Naive thymus-derived CD4-positive, alpha-beta T cell (primary cell): Measurements from ENCODE around the gene NHS. TPM values are rescaled to one million over a fixed set of nuclear protein-coding genes. Genes with fewer than 3 reads are reported as not detected.

Source experiments
- ATAC-seq: fragments of 150-1000 bp; cut with Tn5 transposase; 2 replicates; pipeline ENCODE4 v1.10.0; 2021; ENCODE audit warnings: mild to moderate bottlenecking, moderate library complexity
- CTCF ChIA-PET: fragments of 350-600 bp; sonication (Branson Sonifier 250); formaldehyde crosslinking; loops from one replicate; lab custom pipeline; 2021; ENCODE audit warnings: antibody characterized with exemption; lab: Charles Lee
- POLR2A ChIA-PET: fragments of 350-600 bp; sonication (Branson Sonifier 250); formaldehyde crosslinking; loops from one replicate; lab custom pipeline; 2021; ENCODE audit warnings: antibody characterized with exemption, inconsistent platforms; lab: Charles Lee
- DNase-seq, 9 donors: peaks; one replicate each; pipeline versions ENCODE4 v3.0.0 to v3.0.0-alpha.2; 2020 to 2022; ENCODE audit warnings: mixed read lengths in 1 of 9
- H3K27ac ChIP-seq: one replicate; pipeline ENCODE4 v1.7.0; 2013; ENCODE audit warnings: mild to moderate bottlenecking, low read depth, low read length, moderate library complexity
- H3K27me3 ChIP-seq, 2 donors: one replicate each; pipeline ENCODE4 v1.7.0; 2013; ENCODE audit warnings: low read length in 2 of 2, mild to moderate bottlenecking in 2 of 2, moderate library complexity in 2 of 2; ENCODE audit not compliant: control insufficient read depth in 2 of 2, insufficient read depth in 2 of 2
- H3K36me3 ChIP-seq, 3 experiments: 1 replicate in 2 of 3; 2 replicates in 1 of 3; pipeline ENCODE4 v1.7.0; 2013; ENCODE audit warnings: low read length in 3 of 3, mild to moderate bottlenecking in 3 of 3, moderate library complexity in 1 of 3; ENCODE audit not compliant: insufficient read depth in 3 of 3, control insufficient read depth in 2 of 3
- H3K4me1 ChIP-seq, 2 donors: one replicate each; pipeline ENCODE4 v1.7.0; 2013; ENCODE audit warnings: low read length in 2 of 2, mild to moderate bottlenecking in 2 of 2, moderate library complexity in 1 of 2; ENCODE audit not compliant: control insufficient read depth in 2 of 2, insufficient read depth in 2 of 2
- H3K4me3 ChIP-seq: 2 replicates; pipeline ENCODE4 v1.7.0; 2013; ENCODE audit warnings: mild to moderate bottlenecking, low read length
- H3K9me3 ChIP-seq, 3 experiments: 1 replicate in 2 of 3; 2 replicates in 1 of 3; pipeline ENCODE4 v1.7.0; 2013; ENCODE audit warnings: low read length in 3 of 3; ENCODE audit not compliant: control insufficient read depth in 2 of 3
- H3K27ac Mint-ChIP-seq, 9 donors: one replicate each; pipeline ENCODE4 v1.8.0; 2020 to 2022; ENCODE audit warnings: mixed read lengths in 9 of 9, mild to moderate bottlenecking in 8 of 9, moderate library complexity in 5 of 9, inconsistent platforms in 2 of 9
- H3K27me3 Mint-ChIP-seq, 5 donors: one replicate each; pipeline ENCODE4 v1.8.0; 2021 to 2022; ENCODE audit warnings: mixed read lengths in 5 of 5, mild to moderate bottlenecking in 1 of 5
- H3K36me3 Mint-ChIP-seq, 5 donors: one replicate each; pipeline ENCODE4 v1.8.0; 2020 to 2022; ENCODE audit warnings: mixed read lengths in 5 of 5, mild to moderate bottlenecking in 3 of 5, inconsistent platforms in 1 of 5
- H3K4me1 Mint-ChIP-seq, 7 donors: one replicate each; pipeline ENCODE4 v1.8.0; 2020 to 2022; ENCODE audit warnings: mixed read lengths in 7 of 7, mild to moderate bottlenecking in 3 of 7, inconsistent platforms in 1 of 7
- H3K4me3 Mint-ChIP-seq, 10 donors: one replicate each; pipeline ENCODE4 v1.8.0; 2020 to 2022; ENCODE audit warnings: mild to moderate bottlenecking in 10 of 10, mixed read lengths in 10 of 10, moderate library complexity in 6 of 10, inconsistent platforms in 2 of 10
- H3K9me3 Mint-ChIP-seq, 11 donors: one replicate each; pipeline ENCODE4 v1.8.0; 2020 to 2022; ENCODE audit warnings: mixed read lengths in 11 of 11, mild to moderate bottlenecking in 4 of 11, inconsistent platforms in 1 of 11, moderate library complexity in 1 of 11
- intact Hi-C, 2 donors: fragments of 100-400 bp; cut with micrococcal nuclease; formaldehyde crosslinking; loops; one replicate each; pipeline ENCODE4 v1.15.1; 2023
- polyA plus RNA-seq, 2 donors: library from polyadenylated mRNA; unstranded; fragments of 300-500 nt; fragmentation: Illumina TruSeq; gene quantifications; one replicate each; pipeline ENCODE4 v1.2.3, GENCODE V29; 2021
- total RNA-seq, 6 experiments: library from RNA in 5 of 6; stranded (reverse) in 5 of 6; gene quantifications; 1 replicate in 5 of 6; 2 replicates in 1 of 6; pipeline ENCODE4 v1.2.3 and lab custom pipeline; 2021 to 2026

The NHS gene
- total and polyA plus RNA-seq, 7 experiments from 2014 or later, result 0.02 to 2.6 (median 0.32) TPM; not detected in 1

DNA sequence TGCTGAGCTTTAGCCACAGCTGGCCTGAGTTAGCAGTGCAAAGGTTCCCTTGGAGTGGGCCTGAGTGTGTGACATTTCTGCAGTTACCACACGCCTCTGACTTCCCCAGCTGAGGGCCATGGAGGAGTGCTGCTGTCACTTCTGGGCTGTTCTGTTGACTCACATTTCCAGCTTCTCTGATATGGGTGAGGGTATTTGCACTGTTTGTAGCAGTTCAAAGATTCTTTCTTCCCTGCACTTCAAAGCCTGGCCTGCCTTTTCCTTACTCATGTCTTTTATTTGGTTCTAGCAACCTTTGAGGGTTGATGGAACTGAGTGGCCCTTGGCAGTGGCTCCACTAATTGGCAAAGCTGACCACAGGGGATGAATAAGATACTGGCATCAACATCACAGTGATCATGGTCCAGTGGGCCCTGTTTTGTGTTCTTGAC lies 335.9 kb downstream of the NHS start:
- Histone ChIP-seq H3K9me3 (no peaks in the 10 kb centered on the region), H3K36me3 (no peaks in the 10 kb centered on the region), H3K27ac (no peak overlapping the region), H3K4me3 (no peak overlapping the region), H3K4me1 (no peaks in the 10 kb centered on the region), H3K27me3 (no peaks in the 10 kb centered on the region)
- Mint-ChIP-seq H3K4me1 (no peaks in the 10 kb centered on the region), H3K27me3 (no peaks in the 10 kb centered on the region), H3K9me3 (peaks cover 0 to 1% (median 0%) of the 10 kb centered on the region in 11 donors), H3K4me3 (no peak overlapping the region), H3K36me3 (no peaks in the 10 kb centered on the region), H3K27ac (no peak overlapping the region)
- ATAC-seq, result no peak
- ChIA-PET CTCF (no interaction called here), POLR2A (no interaction called here)
- intact Hi-C loops, result no loop called here
- DNase-seq, result no peak

DNA sequence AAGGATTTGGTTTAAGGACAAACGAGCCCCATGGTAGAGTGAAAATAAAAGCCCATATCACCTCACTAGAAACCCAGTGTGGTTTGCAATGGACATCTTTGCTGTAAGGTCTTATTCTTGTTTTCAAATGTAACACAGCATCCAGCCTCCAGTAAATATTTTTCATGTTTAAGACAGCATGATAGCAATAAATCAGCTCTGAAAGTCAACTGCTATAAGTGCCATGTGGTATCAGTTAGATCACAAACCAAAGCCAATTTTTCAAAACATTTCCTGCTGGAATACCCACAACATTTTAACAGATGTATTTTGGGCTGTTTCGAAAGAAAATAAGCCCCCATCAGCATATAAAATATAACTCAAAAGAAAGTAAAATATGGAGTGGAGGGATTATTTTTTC lies 338.3 kb downstream of the NHS start:
- intact Hi-C loops, result no loop called here
- no peaks in the 10 kb centered on the region for H3K36me3 ChIP-seq
- H3K4me3 ChIP-seq, result no peak overlapping the region
- H3K27me3 Mint-ChIP-seq, result no peaks in the 10 kb centered on the region
- POLR2A ChIA-PET, result no interaction called here
- H3K9me3 ChIP-seq, result no peaks in the 10 kb centered on the region
- H3K9me3 Mint-ChIP-seq, result no peaks in the 10 kb centered on the region
- ATAC-seq (no peak), DNase-seq (no peak)
- H3K4me1 Mint-ChIP-seq, result peaks cover 0 to under 1% (median 0%) of the 10 kb centered on the region in 7 donors
- no peak overlapping the region for H3K4me3 Mint-ChIP-seq
- H3K27ac Mint-ChIP-seq, result no peak overlapping the region
- H3K27me3 ChIP-seq, result no peaks in the 10 kb centered on the region
- CTCF ChIA-PET, result no interaction called here
- no peaks in the 10 kb centered on the region for H3K36me3 Mint-ChIP-seq
- no peaks in the 10 kb centered on the region for H3K4me1 ChIP-seq
- H3K27ac ChIP-seq, result no peak overlapping the region

DNA sequence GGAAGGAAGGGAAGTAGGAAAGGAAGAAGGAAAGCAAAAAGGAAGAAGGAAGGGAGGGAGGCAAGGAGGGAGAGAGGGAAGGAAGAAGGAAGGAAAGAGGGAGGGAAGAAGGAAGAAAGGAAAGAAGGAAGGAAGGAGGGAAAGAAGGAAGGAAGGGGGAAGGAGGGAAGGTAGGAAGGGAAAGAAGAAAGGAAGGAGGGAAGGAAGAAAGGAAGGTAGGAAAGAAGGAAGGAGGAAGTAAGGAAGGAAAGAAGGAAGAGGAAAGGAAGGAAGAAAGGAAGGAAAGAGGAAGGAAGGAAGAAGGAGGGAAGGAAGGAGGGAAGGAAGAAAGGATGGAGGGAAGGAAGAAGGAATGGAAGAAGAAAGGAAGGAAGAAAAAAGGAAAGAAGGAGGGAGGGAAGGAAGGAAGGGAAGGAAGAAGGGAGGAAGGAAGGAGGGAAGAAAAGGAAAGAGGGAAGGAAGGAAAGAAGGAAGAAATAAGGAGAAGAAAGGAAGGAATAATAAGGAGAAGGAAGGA lies 343.7 kb downstream of the NHS start:
- H3K36me3 ChIP-seq, result no peaks in the 10 kb centered on the region
- CTCF ChIA-PET, result no interaction called here
- H3K4me3 Mint-ChIP-seq, result no peak overlapping the region
- intact Hi-C loops, result no loop called here
- H3K27ac Mint-ChIP-seq, result no peak overlapping the region
- no peak overlapping the region for H3K27ac ChIP-seq
- no peaks in the 10 kb centered on the region for H3K9me3 ChIP-seq
- peaks cover 0 to 2% (median 0%) of the 10 kb centered on the region in 7 donors for H3K4me1 Mint-ChIP-seq
- no peaks in the 10 kb centered on the region for H3K4me1 ChIP-seq
- H3K27me3 ChIP-seq, result no peaks in the 10 kb centered on the region
- peaks cover 0 to 3% (median 0%) of the 10 kb centered on the region in 5 donors for H3K36me3 Mint-ChIP-seq
- DNase-seq (no peak), ATAC-seq (no peak)
- H3K27me3 Mint-ChIP-seq, result no peaks in the 10 kb centered on the region
- peaks cover 0 to 2% (median 0%) of the 10 kb centered on the region in 11 donors for H3K9me3 Mint-ChIP-seq
- no peak overlapping the region for H3K4me3 ChIP-seq
- POLR2A ChIA-PET, result interaction anchor here (0.6 kb wide), 1 partner anchor 20 kb away, joined by 3 read pairs; no protein-coding TSS in a partner anchor

DNA sequence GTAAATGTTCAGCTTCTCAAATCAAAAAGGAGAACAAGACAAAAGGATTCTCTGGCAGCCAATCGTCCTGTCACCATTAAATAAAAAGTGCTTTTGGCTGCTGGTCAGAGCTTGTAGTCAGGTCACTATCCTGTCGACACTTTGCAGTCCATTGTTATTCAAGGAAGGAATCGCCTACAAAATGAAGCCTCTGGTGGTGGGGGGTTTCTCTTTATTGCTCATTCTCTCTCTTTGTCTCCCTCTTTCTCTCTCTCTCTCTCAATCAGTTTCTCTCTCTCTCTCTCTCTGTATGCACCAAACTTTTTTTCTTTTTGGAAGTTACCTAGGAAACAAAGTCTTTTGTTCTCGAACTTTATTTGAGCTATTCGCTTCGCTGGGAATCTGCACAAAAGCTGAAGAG lies 344.7 kb downstream of the NHS start:
- ATAC-seq, result no peak
- intact Hi-C loops, result no loop called here
- H3K4me3 Mint-ChIP-seq, result no peak overlapping the region

DNA sequence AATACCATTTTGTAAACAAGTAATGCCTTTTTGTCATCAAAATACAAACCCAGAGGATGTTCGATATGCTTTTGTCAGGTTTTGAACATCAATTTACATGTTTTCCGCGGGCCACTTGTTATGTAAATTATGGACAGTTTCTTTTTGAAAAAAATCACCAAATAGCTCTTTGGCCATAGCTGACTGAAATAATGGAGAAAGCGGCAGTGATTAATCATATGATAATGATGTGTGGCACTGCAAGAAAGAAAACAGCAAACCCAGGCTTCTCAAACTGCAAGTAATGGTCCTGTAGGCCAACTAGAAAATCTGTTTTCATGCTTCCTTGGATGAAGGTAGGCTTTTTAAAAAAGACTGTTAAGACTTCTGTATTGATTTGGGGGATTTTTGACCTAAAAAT lies 346.7 kb downstream of the NHS start:
- H3K36me3 Mint-ChIP-seq, result peaks cover 0 to 3% (median 0%) of the 10 kb centered on the region in 5 donors
- H3K27me3 Mint-ChIP-seq, result no peaks in the 10 kb centered on the region
- no peak overlapping the region for H3K27ac Mint-ChIP-seq
- no peak overlapping the region for H3K4me3 Mint-ChIP-seq
- no peaks in the 10 kb centered on the region for H3K27me3 ChIP-seq
- CTCF ChIA-PET, result no interaction called here
- H3K4me1 Mint-ChIP-seq, result peaks cover 0 to 2% (median 0%) of the 10 kb centered on the region in 7 donors
- no peaks in the 10 kb centered on the region for H3K4me1 ChIP-seq
- H3K36me3 ChIP-seq, result no peaks in the 10 kb centered on the region
- H3K27ac ChIP-seq, result no peak overlapping the region
- POLR2A ChIA-PET, result no interaction called here
- intact Hi-C loops, result no loop called here
- peaks cover 0 to 2% (median 0%) of the 10 kb centered on the region in 11 donors for H3K9me3 Mint-ChIP-seq
- ATAC-seq (no peak), DNase-seq (no peak)
- no peak overlapping the region for H3K4me3 ChIP-seq
- no peaks in the 10 kb centered on the region for H3K9me3 ChIP-seq

More for the DNA sequence above, 344.7 kb downstream of the NHS start:
- H3K4me1 Mint-ChIP-seq, result peaks cover 0 to 2% (median 0%) of the 10 kb centered on the region in 7 donors
- no peak overlapping the region for H3K27ac Mint-ChIP-seq
- H3K36me3 Mint-ChIP-seq, result peaks cover 0 to 3% (median 0%) of the 10 kb centered on the region in 5 donors
- ChIA-PET POLR2A (no interaction called here), CTCF (interaction anchor here (0.6 kb wide), 1 partner anchor 22 kb away, joined by 3 read pairs; no protein-coding TSS in a partner anchor)
- H3K4me1 ChIP-seq, result no peaks in the 10 kb centered on the region
- H3K27ac ChIP-seq, result no peak overlapping the region
- H3K36me3 ChIP-seq, result no peaks in the 10 kb centered on the region
- no peaks in the 10 kb centered on the region for H3K27me3 ChIP-seq
- H3K9me3 Mint-ChIP-seq, result peaks cover 0 to 2% (median 0%) of the 10 kb centered on the region in 11 donors
- no peak for DNase-seq
- no peaks in the 10 kb centered on the region for H3K27me3 Mint-ChIP-seq
- H3K9me3 ChIP-seq, result no peaks in the 10 kb centered on the region
- no peak overlapping the region for H3K4me3 ChIP-seq

DNA sequence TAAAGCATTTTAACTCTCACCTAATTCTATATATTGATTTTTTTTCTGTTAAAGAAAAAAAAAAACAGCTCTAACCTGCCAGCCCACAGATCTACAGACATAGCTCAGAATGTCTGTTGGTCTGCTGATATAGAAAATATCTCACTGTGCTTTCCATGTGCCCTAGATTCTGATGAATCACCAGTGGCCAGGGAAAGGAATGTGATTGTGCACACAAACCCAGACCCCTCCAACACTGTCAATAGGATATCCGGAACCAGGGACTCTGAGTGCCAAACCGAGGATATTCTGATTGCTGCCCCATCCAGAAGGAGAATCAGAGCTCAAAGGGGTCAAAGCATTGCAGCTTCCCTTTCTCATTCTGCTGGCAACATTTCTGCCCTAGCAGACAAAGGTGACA lies 350.2 kb downstream of the NHS start:
- Mint-ChIP-seq H3K27ac (no peak overlapping the region), H3K27me3 (no peaks in the 10 kb centered on the region), H3K4me3 (no peak overlapping the region)

More for the DNA sequence above, 350.2 kb downstream of the NHS start:
- Mint-ChIP-seq H3K4me1 (no peaks in the 10 kb centered on the region), H3K9me3 (no peaks in the 10 kb centered on the region), H3K36me3 (peaks cover 0 to 3% (median 0%) of the 10 kb centered on the region in 5 donors)
- POLR2A ChIA-PET, result interaction anchor here (0.6 kb wide), 1 partner anchor 72 kb away, joined by 3 read pairs; no protein-coding TSS in a partner anchor
- Histone ChIP-seq H3K27me3 (no peaks in the 10 kb centered on the region), H3K4me1 (no peaks in the 10 kb centered on the region), H3K4me3 (no peak overlapping the region), H3K27ac (no peak overlapping the region), H3K36me3 (no peaks in the 10 kb centered on the region), H3K9me3 (no peaks in the 10 kb centered on the region)
- ATAC-seq (no peak), DNase-seq (no peak)
- intact Hi-C loops, result no loop called here
- CTCF ChIA-PET, result no interaction called here
